Transverse colon (tissue), 4 donors: ENCODE measurements around the gene KLK6.

ENCODE experiments used
- CTCF ChIP-seq, 5 experiments: fragments of 200-600 bp in 3 of 5; fragments of 450-650 bp in 2 of 5; sonication (generic) in 3 of 5; IDR thresholded peaks; 1 replicate in 2 of 5; 2 replicates in 3 of 5; pipeline ENCODE4 v1.5.1; 2016 to 2017; ENCODE audit warnings: antibody characterized with exemption in 5 of 5, inconsistent platforms in 3 of 5, mild to moderate bottlenecking in 2 of 5, moderate library complexity in 1 of 5
- EP300 ChIP-seq: sonication (generic); formaldehyde crosslinking; IDR thresholded peaks from one replicate; pipeline ENCODE4 v1.6.1; 2017; ENCODE audit warnings: antibody characterized with exemption, low read depth
- POLR2A ChIP-seq: fragments of 450-650 bp; IDR thresholded peaks from one replicate; pipeline ENCODE4 v1.6.1; 2016; ENCODE audit warnings: antibody characterized with exemption, mild to moderate bottlenecking, moderate library complexity
- POLR2AphosphoS5 ChIP-seq, 3 donors: sonication (generic); formaldehyde crosslinking; IDR thresholded peaks; one replicate each; pipeline ENCODE4 v1.6.1; 2016; ENCODE audit warnings: antibody characterized with exemption in 3 of 3

DNA sequence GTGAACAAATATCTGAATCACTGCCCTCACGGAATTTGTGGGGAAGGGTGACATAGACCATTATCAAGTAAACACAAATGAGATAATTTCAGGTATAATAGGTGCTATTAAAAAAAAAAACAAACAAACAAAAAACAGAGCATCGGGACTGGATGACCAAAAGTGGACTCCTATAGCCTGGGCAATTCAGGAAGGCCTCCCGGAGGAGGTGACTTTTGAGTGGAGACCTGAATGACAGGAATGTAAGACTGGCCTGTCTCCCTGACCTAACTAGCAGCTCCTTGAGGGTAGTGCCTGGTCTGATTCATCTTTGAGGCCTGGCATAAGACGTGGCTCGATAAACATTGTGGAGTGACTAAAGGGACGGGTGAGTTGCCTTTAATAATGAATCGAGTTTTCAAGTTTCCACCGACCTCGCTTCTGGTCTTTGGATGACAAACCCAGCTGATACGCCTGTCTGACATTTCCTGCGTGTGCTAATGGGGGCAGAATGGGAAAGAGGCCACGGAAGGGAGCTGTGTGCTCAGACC is 43.3 kb upstream of the KLK6 start:
- TF ChIP-seq CTCF (IDR thresholded peaks at IDR 0.05), result no peak
- no peak for TF ChIP-seq POLR2A
- TF ChIP-seq POLR2AphosphoS5 (IDR thresholded peaks at IDR 0.05), result no peak
- TF ChIP-seq EP300, result no peak
